Measurements from ENCODE around the gene HHLA2. TPM values are rescaled to one million over a fixed set of nuclear protein-coding genes. Genes with fewer than 3 reads are reported as not detected.

The HHLA2 gene
- total and polyA plus RNA-seq, 8 donors, result 0.47 to 3.0 (median 2.4) TPM

DNA sequence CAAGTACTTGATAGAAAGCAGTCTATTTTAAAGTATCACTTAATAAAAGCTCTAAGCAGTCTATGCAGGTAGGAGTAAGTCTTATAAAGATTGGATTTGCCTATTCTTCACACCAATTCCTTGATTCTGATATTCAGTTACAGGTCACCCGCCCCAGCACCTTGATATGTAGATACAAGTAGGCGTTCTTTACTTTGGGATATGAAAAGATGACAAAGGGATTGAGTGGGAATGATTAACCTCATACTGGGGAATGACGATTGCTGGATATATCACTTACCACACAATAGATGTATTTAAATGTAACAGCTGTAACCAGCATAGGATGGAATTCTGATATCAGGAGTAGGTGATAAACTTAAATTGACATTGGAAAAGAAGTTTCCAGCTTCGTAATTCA lies 47.1 kb downstream of the HHLA2 start:
- Histone ChIP-seq H3K27ac (no peak overlapping the region), H3K27me3 (no peaks in the 10 kb centered on the region), H3K9me3 (no peaks in the 10 kb centered on the region), H3K4me3 (no peak overlapping the region), H3K36me3 (no peaks in the 10 kb centered on the region), H3K4me1 (peaks cover 0 to 10% of the 10 kb centered on the region in 2 donors)
- TF ChIP-seq, protein P1, sequence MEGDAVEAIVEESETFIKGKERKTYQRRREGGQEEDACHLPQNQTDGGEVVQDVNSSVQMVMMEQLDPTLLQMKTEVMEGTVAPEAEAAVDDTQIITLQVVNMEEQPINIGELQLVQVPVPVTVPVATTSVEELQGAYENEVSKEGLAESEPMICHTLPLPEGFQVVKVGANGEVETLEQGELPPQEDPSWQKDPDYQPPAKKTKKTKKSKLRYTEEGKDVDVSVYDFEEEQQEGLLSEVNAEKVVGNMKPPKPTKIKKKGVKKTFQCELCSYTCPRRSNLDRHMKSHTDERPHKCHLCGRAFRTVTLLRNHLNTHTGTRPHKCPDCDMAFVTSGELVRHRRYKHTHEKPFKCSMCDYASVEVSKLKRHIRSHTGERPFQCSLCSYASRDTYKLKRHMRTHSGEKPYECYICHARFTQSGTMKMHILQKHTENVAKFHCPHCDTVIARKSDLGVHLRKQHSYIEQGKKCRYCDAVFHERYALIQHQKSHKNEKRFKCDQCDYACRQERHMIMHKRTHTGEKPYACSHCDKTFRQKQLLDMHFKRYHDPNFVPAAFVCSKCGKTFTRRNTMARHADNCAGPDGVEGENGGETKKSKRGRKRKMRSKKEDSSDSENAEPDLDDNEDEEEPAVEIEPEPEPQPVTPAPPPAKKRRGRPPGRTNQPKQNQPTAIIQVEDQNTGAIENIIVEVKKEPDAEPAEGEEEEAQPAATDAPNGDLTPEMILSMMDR (IDR thresholded peaks at IDR 0.05), result no peak
- intact Hi-C loops (cut with DNase I), result no loop called here
- ATAC-seq, result no peak
- no peak for DNase-seq

DNA sequence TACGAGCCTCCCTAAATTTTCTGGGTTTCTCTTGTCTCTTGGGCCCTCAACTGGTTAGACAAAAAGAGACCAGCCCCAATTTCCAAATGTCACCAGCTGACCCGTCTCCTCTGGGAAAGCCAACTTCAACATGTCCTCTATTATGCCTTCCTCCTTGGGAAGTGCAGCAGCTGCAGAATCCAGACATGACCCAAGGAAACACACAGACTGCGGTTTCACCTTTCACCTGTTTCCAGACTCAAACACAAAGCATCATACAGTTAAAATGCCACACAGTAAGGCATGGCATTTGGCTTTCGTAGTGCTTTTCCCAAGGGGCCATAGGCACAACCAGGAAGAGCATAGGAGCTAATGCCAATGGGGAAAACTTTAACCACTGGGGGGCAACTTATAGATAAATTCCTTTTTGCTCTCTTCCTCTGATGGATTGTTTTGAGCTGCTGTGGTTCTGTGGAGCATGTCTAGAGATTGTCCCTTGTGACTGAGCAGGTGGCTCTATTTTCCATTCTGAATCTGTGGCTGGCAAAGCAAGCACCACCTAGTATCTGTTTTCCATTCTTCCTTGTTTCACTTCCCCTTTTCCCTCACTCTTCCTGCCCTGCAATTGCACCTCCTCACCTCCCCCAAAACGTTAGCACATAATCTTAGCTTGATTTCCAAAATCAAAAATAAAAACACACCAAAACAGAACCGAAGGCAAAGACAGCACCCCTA lies 49.3 kb downstream of the HHLA2 start:
- peaks cover 0 to 10% of the 10 kb centered on the region in 2 donors for H3K4me1 ChIP-seq
- intact Hi-C loops (cut with DNase I), result no loop called here
- H3K9me3 ChIP-seq, result no peaks in the 10 kb centered on the region
- H3K4me3 ChIP-seq, result no peak overlapping the region
- no peak overlapping the region for H3K27ac ChIP-seq
- ATAC-seq (no peak), DNase-seq (no peak)
- H3K27me3 ChIP-seq, result no peaks in the 10 kb centered on the region
- no peaks in the 10 kb centered on the region for H3K36me3 ChIP-seq
- TF ChIP-seq, protein P1 (IDR thresholded peaks at IDR 0.05), result no peak

DNA sequence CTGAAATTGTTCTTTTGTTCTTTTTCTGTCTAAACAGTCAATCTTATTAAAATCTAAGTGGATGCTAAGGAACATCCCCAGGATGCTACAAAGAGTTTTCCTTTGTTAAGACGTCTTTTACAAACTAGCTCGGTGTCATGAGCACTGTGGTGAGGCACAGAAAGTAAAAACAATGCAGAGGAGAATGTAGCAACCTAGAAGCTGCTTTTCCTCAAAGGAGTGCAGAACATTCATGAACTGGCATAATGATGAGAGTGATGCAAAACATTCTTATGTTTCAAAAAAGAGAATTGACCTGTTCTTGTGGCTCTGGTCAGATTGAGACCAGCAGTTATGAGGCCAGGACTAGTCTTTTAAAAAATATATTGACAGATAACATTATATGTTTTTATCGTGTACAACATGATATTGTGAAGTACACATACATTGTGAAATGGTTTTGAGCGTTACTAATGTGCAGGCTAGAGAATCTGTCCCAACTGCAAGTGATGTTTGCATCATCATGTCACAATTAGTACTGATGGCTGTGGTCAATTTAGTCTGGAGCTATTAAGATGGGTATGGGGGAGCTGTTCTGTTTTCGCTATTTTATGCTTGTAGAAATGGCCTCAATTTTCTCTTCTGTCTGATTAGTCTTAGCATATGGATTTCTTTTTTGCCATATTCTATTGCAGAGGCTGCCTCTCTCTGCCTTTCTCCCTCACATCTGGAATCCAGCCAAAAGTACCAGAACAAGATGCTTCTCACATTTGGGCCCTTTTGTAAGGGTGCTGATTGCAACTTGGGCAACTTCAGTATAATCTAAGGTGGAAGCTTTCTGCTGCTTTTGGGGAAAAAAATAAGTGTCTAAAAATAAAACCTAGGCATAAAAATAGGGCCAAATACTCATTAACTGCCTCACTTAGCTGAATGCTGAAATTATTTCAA lies 50.2 kb downstream of the HHLA2 start:
- no peaks in the 10 kb centered on the region for H3K36me3 ChIP-seq
- ATAC-seq (no peak), DNase-seq (no peak)
- no peaks in the 10 kb centered on the region for H3K27me3 ChIP-seq
- TF ChIP-seq, protein P1 (IDR thresholded peaks at IDR 0.05), result no peak
- intact Hi-C loops (cut with DNase I), result no loop called here
- H3K4me1 ChIP-seq, result peaks cover 0 to 10% of the 10 kb centered on the region in 2 donors
- H3K9me3 ChIP-seq, result no peaks in the 10 kb centered on the region
- no peak overlapping the region for H3K27ac ChIP-seq
- no peak overlapping the region for H3K4me3 ChIP-seq

DNA sequence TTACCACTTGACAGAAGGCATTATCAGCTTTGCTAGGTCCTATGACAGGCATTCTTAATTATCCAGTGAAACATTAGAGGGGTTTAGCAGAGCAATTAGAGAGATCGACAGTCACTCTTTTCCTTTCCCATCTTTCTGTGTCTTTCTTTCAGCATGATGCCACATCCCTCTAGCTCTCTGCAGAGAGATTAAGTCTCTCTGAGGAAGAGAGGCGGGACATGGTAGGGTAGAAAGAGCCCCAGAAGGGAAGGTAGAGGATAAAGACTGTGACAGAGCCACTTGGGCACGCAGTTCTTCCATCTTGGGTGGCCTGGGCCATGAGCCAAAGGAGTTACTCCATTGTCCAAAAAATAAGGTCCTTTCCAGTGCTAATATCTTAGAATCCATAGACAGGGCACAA lies 55.8 kb downstream of the HHLA2 start:
- intact Hi-C loops (cut with DNase I), result no loop called here
- Histone ChIP-seq H3K36me3 (no peaks in the 10 kb centered on the region), H3K4me3 (no peak overlapping the region), H3K9me3 (no peaks in the 10 kb centered on the region), H3K27me3 (no peaks in the 10 kb centered on the region), H3K27ac (no peak overlapping the region), H3K4me1 (no peaks in the 10 kb centered on the region)
- ATAC-seq (no peak), DNase-seq (no peak)
- TF ChIP-seq, protein P1 (IDR thresholded peaks at IDR 0.05), result no peak

DNA sequence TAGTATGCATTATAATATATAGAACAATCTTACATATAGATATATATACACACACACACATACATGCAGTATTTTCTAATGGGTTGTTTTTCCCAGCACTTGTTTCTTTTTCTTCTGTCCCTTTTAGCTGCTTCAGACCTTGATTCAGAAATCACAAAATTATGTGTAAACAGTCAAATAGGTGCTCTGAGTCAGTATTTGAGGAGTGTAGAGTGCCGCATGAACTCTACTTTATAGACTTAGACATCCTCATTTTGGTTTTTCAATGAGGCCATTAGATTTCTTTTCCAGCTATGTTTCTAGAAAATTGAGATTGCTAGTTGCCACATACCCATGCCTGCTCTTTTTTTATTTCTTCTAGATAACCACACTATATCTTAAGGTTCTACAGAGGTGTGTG lies 58.2 kb downstream of the HHLA2 start:
- Histone ChIP-seq H3K36me3 (no peaks in the 10 kb centered on the region), H3K9me3 (no peaks in the 10 kb centered on the region), H3K27ac (no peak overlapping the region), H3K4me3 (no peak overlapping the region), H3K4me1 (no peaks in the 10 kb centered on the region), H3K27me3 (no peaks in the 10 kb centered on the region)
- DNase-seq (no peak), ATAC-seq (no peak)
- TF ChIP-seq, protein P1 (IDR thresholded peaks at IDR 0.05), result no peak
- intact Hi-C loops (cut with DNase I), result no loop called here
